HG03066 (cell line): ENCODE measurements around the gene SFMBT2.

Source experiments
- ATAC-seq: cut with Tn5 transposase; IDR thresholded peaks from one replicate; pipeline ENCODE4 v1.9.1; 2021; ENCODE audit warnings: low read depth; ENCODE audit not compliant: unreplicated experiment

SFMBT2 gene

GRCh38 chr10:7117806-7118674 lies 292.8 kb downstream of the SFMBT2 start:
- ATAC-seq = no peak

- no peak for ATAC-seq
Measured at GRCh38 chr10:7117177-7117799, 293.5 kb downstream of the SFMBT2 start.

- ATAC-seq = no peak
Measured at GRCh38 chr10:7111561-7111960, 299.3 kb downstream of the SFMBT2 start.

GRCh38 chr10:7111089-7111488 lies 299.7 kb downstream of the SFMBT2 start:
- no peak for ATAC-seq
